A673 (cell line): ENCODE results near the gene SNRPA.
"Not testable (repeated sequence)": the region's sequence is repeated elsewhere in the genome, so short reads cannot be mapped to it uniquely, and the experiment has no call there.

ENCODE experiments used
- CTCF ChIP-seq: fragments of 300-800, 200-600 bp; sonication (generic); conservative IDR thresholded peaks from 2 replicates; pipeline ENCODE4 v1.5.1; 2017; ENCODE audit warnings: low read depth, mild to moderate bottlenecking, antibody characterized with exemption, low read length, moderate library complexity, mixed read lengths
- EZH2 ChIP-seq: fragments of 200-600 bp; sonication (generic); IDR thresholded peaks from 2 replicates; pipeline ENCODE4 v1.6.1; 2017; ENCODE audit warnings: borderline replicate concordance, low read depth, mild to moderate bottlenecking, mixed read lengths, antibody characterized with exemption, low read length; ENCODE audit not compliant: poor library complexity, severe bottlenecking

- TF ChIP-seq CTCF, EZH2: not testable (repeated sequence)
Measured at GRCh38 chr19:40732304-40732703, 18.7 kb upstream of the SNRPA start.
